ENCODE measurements around the gene CTTNBP2. TPM values are rescaled to one million over a fixed set of nuclear protein-coding genes. Genes with fewer than 3 reads are reported as not detected.

CTTNBP2 gene
- total RNA-seq, 1 experiment from 2014 or later, result 17.6 TPM

DNA sequence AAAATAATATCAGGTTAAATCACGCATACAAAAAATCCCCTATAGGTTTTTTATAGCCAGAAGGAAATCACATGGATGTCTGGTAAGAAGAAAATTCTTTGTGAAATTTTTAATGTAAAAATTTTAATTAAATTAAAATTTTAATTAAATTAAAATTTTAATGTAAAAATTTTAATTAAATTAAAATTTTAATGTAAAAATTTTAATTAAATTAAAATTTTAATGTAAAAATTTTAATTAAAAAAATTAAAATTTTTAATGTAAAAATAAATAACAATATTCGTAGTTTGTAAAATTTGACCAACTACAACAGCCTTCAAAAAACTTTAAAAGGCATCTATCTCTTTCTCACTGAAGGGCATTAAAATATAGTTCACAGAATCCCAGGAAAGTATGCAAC is 61.5 kb downstream of the CTTNBP2 start:
- Mint-ChIP-seq H3K27me3 (ENCODE audit: low read depth) (no peaks in the 10 kb centered on the region), H3K4me1 (peaks cover 51 to 54% of the 10 kb centered on the region in 2 experiments), H3K4me3 (no peak overlapping the region), H3K36me3 (ENCODE audit: insufficient read depth in 1 of 3, low read depth in 3 of 3) (peaks cover 0 to 2% (median 0%) of the 10 kb centered on the region in 3 experiments; a peak in 3 of 7 replicates), H3K27ac (no peak overlapping the region; a peak in 1 of 7 replicates), H3K9me3 (no peaks in the 10 kb centered on the region)
- Histone ChIP-seq H3K23ac (ENCODE audit: insufficient read length, low read depth, low read length) (no peak overlapping the region), H3K9ac (ENCODE audit: extremely low read depth, insufficient read length, low read length) (no peak overlapping the region), H4K20me1 (ENCODE audit: control insufficient read depth, insufficient read depth, insufficient read length) (no peaks in the 10 kb centered on the region), H3K79me2 (ENCODE audit: insufficient read depth, low read length) (no peaks in the 10 kb centered on the region; the same call in 1 of the 2 replicates), H3K23me2 (ENCODE audit: insufficient read length, low read depth, low read length, poor library complexity, severe bottlenecking) (no peaks in the 10 kb centered on the region), H2BK15ac (ENCODE audit: low read depth, low read length) (no peak overlapping the region), H2BK12ac (ENCODE audit: insufficient read length, low read depth, low read length) (no peak overlapping the region), H3K27ac (ENCODE audit: insufficient read length, low read depth, low read length) (no peak overlapping the region), H4K8ac (replicated peaks; ENCODE audit: insufficient read length, low read depth, low read length) (no peak overlapping the region), H2BK120ac (ENCODE audit: low read depth, low read length, poor library complexity, severe bottlenecking) (no peak overlapping the region), H2AFZ (ENCODE audit: low read length) (no peak overlapping the region), H2BK5ac (ENCODE audit: insufficient read length, low read length) (no peak overlapping the region), H3K18ac (ENCODE audit: insufficient read length, low read depth, low read length) (no peak overlapping the region), H3K4me2 (ENCODE audit: insufficient read depth, insufficient read length, low read length) (no peak overlapping the region), H4K91ac (ENCODE audit: insufficient read length, low read depth, low read length) (no peak overlapping the region), H3K9me3 (ENCODE audit: control insufficient read depth, low read depth, low read length) (no peaks in the 10 kb centered on the region), H2BK20ac (ENCODE audit: low read depth, low read length, poor library complexity, severe bottlenecking) (no peak overlapping the region), H3K4ac (ENCODE audit: low read depth, low read length) (no peak overlapping the region), H3K4me1 (ENCODE audit: insufficient read depth, low read length) (peaks cover 14% of the 10 kb centered on the region; the same call in 1 of the 2 replicates), H3K79me1 (ENCODE audit: insufficient read depth, low read depth, low read length, poor library complexity, severe bottlenecking) (no peaks in the 10 kb centered on the region), H2AK5ac (ENCODE audit: insufficient read length, low read length) (no peak overlapping the region), H4K5ac (ENCODE audit: insufficient read length, low read depth, low read length) (no peak overlapping the region), H3T11ph (ENCODE audit: low read length) (no peak overlapping the region), H3K56ac (ENCODE audit: insufficient read length, low read depth, low read length) (no peak overlapping the region), H3K27me3 (ENCODE audit: insufficient read depth, low read length) (no peaks in the 10 kb centered on the region), H3K14ac (ENCODE audit: insufficient read depth, low read length) (no peak overlapping the region)
- TF ChIP-seq, protein P1, sequence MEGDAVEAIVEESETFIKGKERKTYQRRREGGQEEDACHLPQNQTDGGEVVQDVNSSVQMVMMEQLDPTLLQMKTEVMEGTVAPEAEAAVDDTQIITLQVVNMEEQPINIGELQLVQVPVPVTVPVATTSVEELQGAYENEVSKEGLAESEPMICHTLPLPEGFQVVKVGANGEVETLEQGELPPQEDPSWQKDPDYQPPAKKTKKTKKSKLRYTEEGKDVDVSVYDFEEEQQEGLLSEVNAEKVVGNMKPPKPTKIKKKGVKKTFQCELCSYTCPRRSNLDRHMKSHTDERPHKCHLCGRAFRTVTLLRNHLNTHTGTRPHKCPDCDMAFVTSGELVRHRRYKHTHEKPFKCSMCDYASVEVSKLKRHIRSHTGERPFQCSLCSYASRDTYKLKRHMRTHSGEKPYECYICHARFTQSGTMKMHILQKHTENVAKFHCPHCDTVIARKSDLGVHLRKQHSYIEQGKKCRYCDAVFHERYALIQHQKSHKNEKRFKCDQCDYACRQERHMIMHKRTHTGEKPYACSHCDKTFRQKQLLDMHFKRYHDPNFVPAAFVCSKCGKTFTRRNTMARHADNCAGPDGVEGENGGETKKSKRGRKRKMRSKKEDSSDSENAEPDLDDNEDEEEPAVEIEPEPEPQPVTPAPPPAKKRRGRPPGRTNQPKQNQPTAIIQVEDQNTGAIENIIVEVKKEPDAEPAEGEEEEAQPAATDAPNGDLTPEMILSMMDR (conservative IDR thresholded peaks at IDR 0.05), result no peak
- no peak for DNase-seq
- no CpG with 5 or more reads among the region's 2 CpGs for WGBS (ENCODE audit: extremely low coverage, insufficient read length, low lambda C conversion rate)
